Stimulated activated CD4-positive, alpha-beta T cell treated with anti-CD3 and anti-CD28 coated beads, TNF-alpha, amount 100 ng/mL, for 24 hours (primary cell): ENCODE measurements around the gene TPH2.

ENCODE experiments used
- DNase-seq, 3 experiments: peaks; one replicate each; pipeline ENCODE4 v3.0.0-alpha.2; 2020; ENCODE audit warnings: low read depth in 3 of 3

TPH2 gene

DNA sequence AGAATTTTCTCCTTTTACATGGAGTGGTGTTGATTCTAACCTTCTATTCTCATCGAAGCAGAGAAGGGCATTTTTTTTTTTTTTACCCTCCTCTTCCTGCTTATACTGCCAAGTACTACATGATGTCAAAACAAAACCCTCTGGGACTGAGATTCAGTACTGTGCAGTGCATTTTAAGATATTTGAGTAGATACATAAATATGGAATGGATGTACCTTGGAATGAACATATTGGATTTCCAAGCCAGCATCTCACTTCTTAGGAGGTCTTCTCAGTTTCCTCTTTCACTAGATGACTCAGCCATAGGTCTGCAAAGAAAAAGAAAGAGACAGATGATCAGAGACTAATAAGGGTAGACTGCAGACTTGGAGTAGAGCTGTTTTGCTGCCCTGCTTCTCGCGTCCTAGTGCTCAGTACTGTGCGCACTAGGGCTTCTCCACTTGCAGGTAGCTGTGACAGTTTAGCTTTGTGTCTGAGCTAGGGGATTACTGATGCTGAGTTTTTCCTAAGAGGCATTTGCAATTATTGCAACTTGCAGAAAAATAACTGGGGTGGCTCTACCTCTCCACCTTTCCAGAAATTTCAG lies 20.4 kb downstream of the TPH2 start:
- DNase-seq: no peak

DNA sequence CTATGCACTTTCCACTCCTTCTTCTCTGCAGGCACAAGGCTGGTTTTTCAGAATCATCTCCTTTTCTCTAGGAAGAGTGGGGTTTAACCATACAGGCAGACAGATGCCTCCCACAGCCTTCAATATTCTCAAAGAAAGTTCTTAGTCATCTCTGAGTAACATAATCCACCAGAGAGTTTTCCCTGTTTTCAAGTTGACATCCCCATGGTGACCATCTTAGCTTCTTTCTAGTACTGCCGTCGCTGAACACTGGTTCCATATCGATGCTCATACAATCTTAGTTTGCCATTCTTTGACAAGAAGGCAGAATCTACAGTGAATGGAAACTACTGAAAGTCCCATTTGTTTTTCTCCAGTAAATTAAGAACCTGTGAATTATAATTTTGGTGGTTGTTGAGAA lies 28.6 kb downstream of the TPH2 start:
- DNase-seq: no peak

DNA sequence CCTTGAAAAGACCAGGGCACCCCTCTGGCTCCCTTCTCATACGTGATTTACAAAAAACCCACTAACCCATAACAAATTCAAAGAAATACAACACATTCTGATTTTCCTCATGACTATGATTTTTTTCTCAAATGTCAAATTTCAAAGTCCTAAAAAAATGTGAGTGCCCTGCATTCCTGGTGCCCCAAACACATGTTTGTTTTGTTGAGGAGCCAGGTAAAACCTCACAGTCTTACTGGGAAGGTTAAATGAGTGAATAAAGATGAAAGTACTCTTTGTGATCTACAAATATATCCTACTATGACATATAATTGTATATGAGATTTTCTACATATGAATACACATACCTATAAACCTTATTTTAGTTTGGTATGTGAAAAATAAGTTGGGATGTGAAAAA lies 30.7 kb downstream of the TPH2 start:
- no peak for DNase-seq

GRCh38 chr12:71970031-71970430 lies 31.4 kb downstream of the TPH2 start:
- DNase-seq: no peak

- DNase-seq: no peak
Measured at GRCh38 chr12:71972441-71973074, 33.9 kb downstream of the TPH2 start.

DNA sequence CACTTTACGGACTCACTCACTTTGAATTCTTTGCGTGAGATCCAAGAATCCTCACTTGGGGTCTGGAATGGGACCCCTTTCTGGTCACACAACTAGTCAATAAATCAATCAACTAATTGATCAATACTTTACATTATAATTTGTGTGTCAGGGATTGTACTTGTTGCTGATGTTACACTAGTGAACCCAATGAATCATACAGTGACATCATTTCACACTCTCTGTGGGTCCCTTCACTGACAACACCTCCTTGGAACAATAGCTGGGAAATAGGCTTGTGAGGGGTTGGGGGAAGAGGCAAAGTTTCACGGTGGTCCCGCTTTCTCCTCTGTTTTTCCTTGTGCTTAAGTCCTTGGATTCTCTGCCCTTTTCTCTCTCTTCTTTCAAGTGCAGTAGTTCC lies 35.0 kb downstream of the TPH2 start:
- DNase-seq: no peak

- DNase-seq: no peak
Measured at GRCh38 chr12:71980538-71980937, 41.9 kb downstream of the TPH2 start.

DNA sequence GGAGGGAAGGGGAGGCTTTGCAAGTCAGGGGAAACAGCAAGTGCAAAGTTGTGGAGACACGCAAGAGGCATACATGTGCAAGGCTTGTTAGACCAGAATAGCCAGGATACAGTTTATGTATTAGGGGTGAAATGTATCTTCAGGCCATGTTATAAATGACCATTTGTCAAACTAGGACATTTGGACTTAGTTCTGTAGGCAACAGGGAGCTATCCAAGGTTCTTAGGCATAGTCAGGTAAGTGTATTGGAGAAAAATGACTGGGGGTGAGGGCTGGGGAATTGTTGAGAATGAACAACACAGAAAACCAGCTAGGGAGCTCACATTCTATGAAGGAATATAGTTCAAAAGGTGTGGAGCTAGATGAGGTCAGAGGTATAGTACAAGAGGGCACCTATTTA lies 42.5 kb downstream of the TPH2 start:
- DNase-seq: no peak

GRCh38 chr12:71994715-71995114 lies 56.1 kb downstream of the TPH2 start:
- no peak for DNase-seq

DNA sequence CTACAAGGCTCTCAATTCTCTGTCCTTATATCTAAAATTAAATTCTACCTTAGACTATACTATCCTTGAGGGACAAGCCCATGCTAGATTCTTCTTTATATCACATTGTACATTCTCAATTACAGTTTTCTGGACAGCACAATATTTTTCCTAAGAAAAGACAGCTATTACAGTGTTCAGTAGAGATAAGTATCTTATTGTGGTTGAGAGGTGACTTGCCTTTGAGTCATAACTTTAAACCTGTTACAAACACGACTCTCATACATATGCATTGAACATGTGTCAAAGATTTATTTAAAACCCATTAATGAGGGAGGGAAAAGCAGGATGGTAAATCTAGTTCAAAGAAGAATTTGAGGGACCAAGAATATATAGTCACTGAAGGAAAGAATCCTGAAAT lies 61.1 kb downstream of the TPH2 start:
- DNase-seq: no peak

DNA sequence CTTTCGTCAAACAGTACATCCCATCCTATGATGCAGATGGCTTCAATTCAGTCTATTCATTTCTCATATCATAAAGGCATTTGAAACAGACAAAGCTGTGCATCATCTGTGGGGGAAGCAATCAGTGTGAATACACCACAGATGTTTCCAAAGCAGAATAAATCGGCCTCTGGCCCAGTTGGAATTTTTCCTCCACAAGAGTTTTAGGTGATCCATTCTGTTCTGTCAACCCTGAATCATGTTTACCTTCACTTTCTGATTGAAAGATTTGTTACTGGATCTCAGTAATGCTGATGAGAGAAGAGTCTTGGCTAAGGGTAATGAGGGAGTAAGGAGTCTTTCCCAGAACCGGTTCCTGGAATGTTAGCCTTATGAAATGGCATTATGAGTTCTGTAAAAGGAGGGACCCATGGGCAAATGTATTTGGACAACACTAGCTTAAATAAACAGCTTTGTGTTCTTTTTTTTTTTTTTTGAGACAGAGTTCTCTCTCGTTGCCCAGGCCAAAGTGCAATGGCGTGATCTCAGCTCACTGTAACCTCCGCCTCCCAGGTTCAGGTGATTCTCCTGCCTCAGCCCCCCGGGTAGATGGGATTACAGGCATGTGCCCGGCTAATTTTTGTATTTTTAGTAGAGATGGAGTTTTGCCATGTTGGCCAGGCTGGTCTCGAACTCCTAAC lies 62.5 kb downstream of the TPH2 start:
- no peak for DNase-seq

DNA sequence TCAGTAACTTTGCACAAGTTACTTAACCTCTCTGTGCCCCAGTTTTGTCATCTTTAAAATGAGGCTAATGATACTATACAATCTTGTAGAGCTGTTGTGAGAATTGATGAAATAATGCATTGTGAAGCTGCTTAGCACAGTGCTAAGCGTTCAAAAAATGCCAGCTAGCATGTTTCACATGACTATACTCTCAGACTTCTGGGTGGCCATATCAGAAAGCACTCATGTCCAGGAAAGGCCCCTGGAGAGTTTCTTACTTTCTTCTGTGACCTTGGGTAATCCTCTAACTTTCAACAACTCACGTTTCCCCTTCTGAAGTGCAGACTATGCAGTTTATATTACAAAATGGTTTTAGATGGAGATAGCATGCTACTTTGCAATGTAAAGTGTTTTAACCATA lies 68.1 kb downstream of the TPH2 start:
- no peak for DNase-seq

- no peak for DNase-seq
Measured at GRCh38 chr12:72010356-72010755, 71.7 kb downstream of the TPH2 start.

- DNase-seq: no peak
Measured at GRCh38 chr12:72011374-72011773, 72.7 kb downstream of the TPH2 start.

DNA sequence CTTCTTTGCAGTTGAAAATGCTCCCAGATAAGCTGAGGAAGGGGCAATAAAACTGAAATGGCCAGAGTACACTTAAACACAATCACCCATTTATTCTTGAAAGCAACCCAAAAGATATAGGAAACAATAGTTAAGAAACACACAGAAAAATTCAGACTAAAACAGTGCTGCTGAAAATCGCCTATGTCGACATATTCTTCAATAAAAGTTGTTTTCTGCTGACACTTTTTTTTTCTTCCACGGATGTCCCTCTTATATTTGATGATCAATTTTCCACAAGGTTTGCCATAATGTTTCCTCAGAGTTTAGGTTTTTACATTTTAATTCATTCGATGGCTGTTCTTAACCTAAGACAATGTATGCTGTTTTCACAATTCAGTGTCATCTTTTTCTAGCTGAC lies 74.2 kb downstream of the TPH2 start:
- no peak for DNase-seq

DNA sequence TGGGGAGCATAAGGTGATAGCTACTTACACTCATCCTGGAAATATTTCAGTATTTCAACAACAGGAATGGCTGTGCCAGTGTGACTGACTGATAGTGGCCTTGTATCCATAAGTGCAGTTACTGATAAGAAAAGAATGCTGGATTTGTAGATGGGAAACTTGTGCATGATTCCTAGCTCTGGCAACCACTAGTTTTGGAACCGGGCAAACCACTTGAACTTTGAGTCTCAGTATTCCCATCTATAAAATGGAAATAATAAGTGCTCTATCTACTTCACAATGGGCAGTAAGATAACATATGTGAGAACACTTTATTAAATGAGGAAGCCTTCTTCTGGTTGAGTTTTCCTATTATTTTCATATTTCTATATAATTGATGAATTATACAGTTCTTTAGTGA lies 77.2 kb downstream of the TPH2 start:
- no peak for DNase-seq

- DNase-seq: peak; percentile 5 to 51 (median 19)
Measured at GRCh38 chr12:72017054-72017651, 78.5 kb downstream of the TPH2 start.

DNA sequence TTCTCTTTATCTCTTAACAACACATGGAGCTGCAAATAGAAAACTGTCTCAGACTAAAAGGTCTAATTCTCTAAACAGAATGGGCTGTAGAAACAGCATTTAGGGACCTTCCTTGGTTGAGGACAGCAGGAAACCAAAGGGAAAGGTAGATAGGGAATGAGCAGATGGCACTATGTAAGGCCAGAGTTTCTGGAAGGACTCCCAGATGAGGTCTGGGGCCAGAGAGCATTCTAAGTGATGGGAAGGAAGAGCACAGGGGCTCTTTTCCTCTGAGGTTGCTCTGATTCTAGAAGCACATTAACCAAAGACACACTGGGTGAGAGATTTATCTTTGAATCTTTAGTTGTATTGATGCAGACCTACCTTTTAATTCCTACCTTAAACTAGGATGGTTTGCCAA lies 79.4 kb downstream of the TPH2 start:
- DNase-seq: no peak

GRCh38 chr12:72024613-72025012 lies 86.0 kb downstream of the TPH2 start:
- DNase-seq: no peak

DNA sequence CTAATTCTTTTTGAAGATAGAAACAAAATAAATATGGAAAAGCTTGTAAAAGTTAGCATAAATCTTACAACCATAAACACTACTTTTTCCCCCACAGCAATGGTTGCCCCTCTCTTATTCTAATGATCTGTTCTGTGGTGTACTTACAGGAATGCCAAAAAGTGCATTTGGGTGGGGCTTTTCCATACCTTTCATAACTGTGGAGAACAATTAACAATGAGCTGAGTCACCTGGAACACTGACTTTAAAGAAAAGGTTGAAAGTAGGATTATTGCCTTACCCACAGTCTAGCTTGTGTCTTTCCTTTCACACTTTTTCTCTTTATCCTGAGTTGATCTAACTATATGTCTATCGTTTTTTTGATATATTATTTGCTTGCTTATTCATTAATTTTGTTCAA lies 86.9 kb downstream of the TPH2 start:
- no peak for DNase-seq

DNA sequence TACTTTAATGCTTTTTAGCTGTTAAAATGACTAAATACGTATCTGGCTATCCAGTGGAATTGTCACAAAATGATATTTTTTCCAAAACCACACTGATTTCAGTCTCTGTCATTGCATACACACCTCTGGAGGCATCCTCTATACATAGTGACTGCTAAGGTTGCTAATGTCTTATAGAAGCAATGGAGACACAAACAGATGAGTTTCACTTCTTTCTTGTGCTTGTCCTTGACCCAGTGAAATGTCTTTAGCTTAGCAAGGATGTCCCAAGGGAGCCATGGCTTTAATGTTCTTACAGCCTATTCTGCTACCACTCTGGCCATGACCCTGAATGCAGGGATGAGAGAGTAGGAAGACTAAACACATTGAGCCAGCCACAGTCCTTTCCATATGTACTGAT lies 90.3 kb downstream of the TPH2 start:
- DNase-seq: no peak

- no peak for DNase-seq
Measured at GRCh38 chr12:72030277-72030676, 91.6 kb downstream of the TPH2 start.

- DNase-seq: no peak
Measured at GRCh38 chr12:72031066-72031465, 92.4 kb downstream of the TPH2 start.
